ENCODE measurements around the gene ME3. TPM values are rescaled to one million over a fixed set of nuclear protein-coding genes. Genes with fewer than 3 reads are reported as not detected.

The ME3 gene
- total RNA-seq, 1 experiment from 2014 or later: 0.30 TPM

DNA sequence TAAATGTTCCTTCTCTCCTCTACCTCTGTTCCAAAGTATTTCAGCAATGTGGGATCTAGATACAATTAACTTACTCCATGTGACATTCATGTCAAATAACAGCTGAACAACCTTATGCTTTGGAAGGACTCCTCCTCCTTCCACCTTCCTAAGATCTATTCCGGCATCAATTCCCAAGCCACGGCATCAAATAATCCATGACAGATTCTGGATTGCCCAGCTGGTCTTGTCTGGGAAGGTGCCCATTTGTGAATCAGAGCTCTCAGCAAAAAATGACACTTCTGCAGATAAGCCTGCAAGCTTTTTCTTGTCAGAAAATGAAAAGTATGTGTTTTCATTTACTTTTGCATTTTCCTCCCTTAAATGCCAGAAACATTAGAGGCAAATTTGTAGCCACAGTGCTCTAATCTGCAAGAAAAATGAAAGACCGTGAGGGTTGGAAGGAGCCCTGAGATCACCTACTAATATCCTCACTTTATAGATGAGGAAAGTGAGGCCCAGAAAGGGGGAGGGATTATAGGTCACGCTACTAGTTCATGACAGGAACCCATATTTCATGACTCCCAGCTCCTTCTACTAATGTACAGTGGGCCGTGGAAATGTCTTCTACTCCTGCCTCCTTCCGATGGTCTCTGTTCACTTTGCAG, 124.0 kb downstream of the ME3 start:
- no peak overlapping the region for H3K4me2 ChIP-seq (ENCODE audit: low read length)
- intact Hi-C loops (cut with micrococcal nuclease): no loop called here
- no peak overlapping the region for H2AFZ ChIP-seq (ENCODE audit: low read depth, low read length, poor library complexity, severe bottlenecking)
- ATAC-seq (no peak), DNase-seq (ENCODE audit: low read depth, low spot score) (no peak)
- no peaks in the 10 kb centered on the region for H3K9me2 ChIP-seq (ENCODE audit: insufficient read depth)
- no peaks in the 10 kb centered on the region for H3K9me3 ChIP-seq (ENCODE audit: control insufficient read depth in 1 of 2, insufficient read depth in 1 of 2, low read depth in 1 of 2, low read length in 2 of 2)
- TF ChIP-seq TCF7L2 (IDR thresholded peaks at IDR 0.05; ENCODE audit: borderline replicate concordance, extremely low read depth, insufficient read depth, insufficient read length): no peak
- TF ChIP-seq EGR1 (IDR thresholded peaks at IDR 0.05; ENCODE audit: low read depth): no peak
- TF ChIP-seq, protein P1, sequence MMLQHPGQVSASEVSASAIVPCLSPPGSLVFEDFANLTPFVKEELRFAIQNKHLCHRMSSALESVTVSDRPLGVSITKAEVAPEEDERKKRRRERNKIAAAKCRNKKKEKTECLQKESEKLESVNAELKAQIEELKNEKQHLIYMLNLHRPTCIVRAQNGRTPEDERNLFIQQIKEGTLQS (IDR thresholded peaks at IDR 0.05): no peak
- no peak for TF ChIP-seq CBX3 (IDR thresholded peaks at IDR 0.05; ENCODE audit: low read depth)
- TF ChIP-seq SRF (IDR thresholded peaks at IDR 0.05; ENCODE audit: low read depth): no peak
- TF ChIP-seq YY1 (IDR thresholded peaks at IDR 0.05; ENCODE audit: extremely low read depth, insufficient replicate concordance, low read depth, low read length): no peak
- TF ChIP-seq ZFX (IDR thresholded peaks at IDR 0.05): no peak
- TF ChIP-seq SIN3A (IDR thresholded peaks at IDR 0.05; ENCODE audit: low read depth): no peak
- TF ChIP-seq, protein P2, sequence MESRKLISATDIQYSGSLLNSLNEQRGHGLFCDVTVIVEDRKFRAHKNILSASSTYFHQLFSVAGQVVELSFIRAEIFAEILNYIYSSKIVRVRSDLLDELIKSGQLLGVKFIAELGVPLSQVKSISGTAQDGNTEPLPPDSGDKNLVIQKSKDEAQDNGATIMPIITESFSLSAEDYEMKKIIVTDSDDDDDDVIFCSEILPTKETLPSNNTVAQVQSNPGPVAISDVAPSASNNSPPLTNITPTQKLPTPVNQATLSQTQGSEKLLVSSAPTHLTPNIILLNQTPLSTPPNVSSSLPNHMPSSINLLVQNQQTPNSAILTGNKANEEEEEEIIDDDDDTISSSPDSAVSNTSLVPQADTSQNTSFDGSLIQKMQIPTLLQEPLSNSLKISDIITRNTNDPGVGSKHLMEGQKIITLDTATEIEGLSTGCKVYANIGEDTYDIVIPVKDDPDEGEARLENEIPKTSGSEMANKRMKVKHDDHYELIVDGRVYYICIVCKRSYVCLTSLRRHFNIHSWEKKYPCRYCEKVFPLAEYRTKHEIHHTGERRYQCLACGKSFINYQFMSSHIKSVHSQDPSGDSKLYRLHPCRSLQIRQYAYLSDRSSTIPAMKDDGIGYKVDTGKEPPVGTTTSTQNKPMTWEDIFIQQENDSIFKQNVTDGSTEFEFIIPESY (IDR thresholded peaks at IDR 0.05; ENCODE audit: extremely low read depth, insufficient replicate concordance, low read length): no peak
- no peaks in the 10 kb centered on the region for H3K36me3 ChIP-seq (ENCODE audit: control insufficient read depth in 1 of 2, insufficient read depth in 2 of 2, low read length in 2 of 2)
- no TSS peak for BruUV-seq (replicated peaks)
- POLR2A ChIA-PET: no interaction called here
- peaks cover 0 to 8% of the 10 kb centered on the region in 2 experiments; a peak in 1 of 4 replicates for H3K4me1 ChIP-seq (ENCODE audit: control insufficient read depth in 1 of 2, insufficient read depth in 2 of 2, low read length in 2 of 2)
- H3K79me2 ChIP-seq (ENCODE audit: insufficient read depth, low read length): no peaks in the 10 kb centered on the region
- no peak overlapping the region for H3K27ac ChIP-seq (ENCODE audit: low read depth, low read length)
- CTCF ChIA-PET: interaction anchor here (0.8 kb wide), 1 partner anchor 23 kb away, joined by 3 read pairs; no protein-coding TSS in a partner anchor
- no peaks in the 10 kb centered on the region for H3K27me3 ChIP-seq (ENCODE audit: insufficient read depth, low read length)
- no peak overlapping the region for H3K9ac ChIP-seq (ENCODE audit: low read length)
- RAD21 ChIA-PET (ENCODE audit: low non-redundant PET in 1 of 2, low total read pairs in 2 of 2, uncharacterized antibody in 2 of 2, unreplicated experiment in 2 of 2): no interaction called here
- no peak overlapping the region for H3K4me3 ChIP-seq (replicated peaks in 1 of 2; ENCODE audit: low read depth in 1 of 2, low read length in 2 of 2)
- H4K20me1 ChIP-seq (ENCODE audit: insufficient read depth): no peaks in the 10 kb centered on the region

Measured in HCT116 (cell line).